HTERT RPE-1 (cell line): ENCODE results near the gene SIMC1.
"Not testable (repeated sequence)": the region's sequence is repeated elsewhere in the genome, so short reads cannot be mapped to it uniquely, and the experiment has no call there.

Experiments used
- in situ Hi-C: fragments of 300-500 bp; cut with MboI; formaldehyde crosslinking; loops from 4 replicates; pipeline ENCODE4 v1.14.3; 2020; ENCODE audit warnings: low sequenced_read_pairs

The SIMC1 gene

GRCh38 chr5:176237971-176238644 lies at the start of gene SIMC1:
Gene SIMC1, plus strand, starts transcription at chr5:176238424. Its CDS starts 85 bp downstream, at chr5:176238509.
- in situ Hi-C loops, result not testable (repeated sequence)

GRCh38 chr5:176188506-176189193 lies 49.6 kb upstream of the SIMC1 start:
- in situ Hi-C loops, result no loop called here

GRCh38 chr5:176189857-176190256 lies 48.4 kb upstream of the SIMC1 start:
- in situ Hi-C loops, result no loop called here

GRCh38 chr5:176190886-176191755 lies 47.1 kb upstream of the SIMC1 start:
- in situ Hi-C loops, result no loop called here

- in situ Hi-C loops, result no loop called here
These were observed 46.0 kb upstream of the SIMC1 start for GRCh38 chr5:176192094-176192721.

- in situ Hi-C loops, result not testable (repeated sequence)
These were observed 45.5 kb upstream of the SIMC1 start for GRCh38 chr5:176192722-176193117.

- in situ Hi-C loops, result not testable (repeated sequence)
These were observed 44.6 kb upstream of the SIMC1 start for GRCh38 chr5:176193636-176194035.

- in situ Hi-C loops, result not testable (repeated sequence)
These were observed 43.8 kb upstream of the SIMC1 start for GRCh38 chr5:176194238-176195083.

GRCh38 chr5:176195084-176195413 lies 43.2 kb upstream of the SIMC1 start:
- in situ Hi-C loops, result not testable (repeated sequence)

GRCh38 chr5:176195487-176196207 lies 42.6 kb upstream of the SIMC1 start:
- in situ Hi-C loops, result not testable (repeated sequence)

- in situ Hi-C loops, result not testable (repeated sequence)
These were observed 41.4 kb upstream of the SIMC1 start for GRCh38 chr5:176196781-176197180.

- in situ Hi-C loops, result not testable (repeated sequence)
These were observed 40.9 kb upstream of the SIMC1 start for GRCh38 chr5:176197234-176197858.

GRCh38 chr5:176198299-176198698 lies 39.9 kb upstream of the SIMC1 start:
- in situ Hi-C loops, result not testable (repeated sequence)

GRCh38 chr5:176198991-176199733 lies 39.1 kb upstream of the SIMC1 start:
- in situ Hi-C loops, result not testable (repeated sequence)

- in situ Hi-C loops, result not testable (repeated sequence)
These were observed 38.3 kb upstream of the SIMC1 start for GRCh38 chr5:176199803-176200399.

- in situ Hi-C loops, result no loop called here
These were observed 36.4 kb upstream of the SIMC1 start for GRCh38 chr5:176201811-176202210.

GRCh38 chr5:176203086-176203485 lies 35.1 kb upstream of the SIMC1 start:
- in situ Hi-C loops, result no loop called here

GRCh38 chr5:176203535-176203934 lies 34.7 kb upstream of the SIMC1 start:
- in situ Hi-C loops, result not testable (repeated sequence)
